Stimulated activated CD4-positive, alpha-beta T cell treated with anti-CD3 and anti-CD28 coated beads, Interleukin-1b, Interleukin-23, amount 100 ng/mL, for 48 hours (primary cell): ENCODE results near the gene PHETA1.
"Not testable (repeated sequence)": the region's sequence is repeated elsewhere in the genome, so short reads cannot be mapped to it uniquely, and the experiment has no call there.

Source experiments
- DNase-seq: peaks from one replicate; pipeline ENCODE4 v3.0.0-alpha.2; 2020

PHETA1 gene

DNA sequence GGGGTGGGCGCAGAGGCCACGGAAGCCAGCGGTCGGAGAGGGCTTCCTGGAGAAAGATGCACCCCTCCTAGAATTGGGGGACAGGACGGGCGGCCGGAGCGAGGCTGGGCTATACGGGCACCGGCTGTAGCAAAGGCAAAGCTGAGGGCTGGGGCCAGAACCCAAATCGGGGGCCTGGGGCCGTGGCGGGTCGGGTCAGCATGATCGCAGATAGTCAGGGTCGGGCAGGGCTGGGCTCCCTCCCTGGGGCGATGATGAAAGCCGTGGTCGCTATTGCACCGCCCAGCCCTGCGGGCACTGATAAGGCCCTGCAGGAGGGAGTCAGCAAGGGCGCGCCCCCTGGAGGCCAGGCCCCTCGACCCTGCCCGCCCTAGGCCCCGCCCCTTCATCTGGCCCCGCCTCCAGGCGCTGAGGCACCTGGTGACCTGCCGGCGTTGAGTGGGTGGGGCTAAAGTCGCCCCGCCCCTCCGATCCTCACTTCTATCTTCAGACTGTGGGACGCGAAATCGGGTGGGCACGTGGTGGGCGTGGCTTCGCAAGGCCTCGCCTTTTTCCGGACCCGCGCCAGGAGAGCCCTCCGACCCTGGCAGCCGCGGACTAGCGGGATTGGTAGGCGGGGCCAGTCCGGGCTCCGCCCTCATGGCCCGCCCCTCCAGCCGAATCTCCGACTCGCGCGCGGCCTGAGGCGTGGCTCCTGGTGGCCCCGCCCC, 36.4 kb upstream of the PHETA1 start:
- DNase-seq, result peak; percentile 99

DNA sequence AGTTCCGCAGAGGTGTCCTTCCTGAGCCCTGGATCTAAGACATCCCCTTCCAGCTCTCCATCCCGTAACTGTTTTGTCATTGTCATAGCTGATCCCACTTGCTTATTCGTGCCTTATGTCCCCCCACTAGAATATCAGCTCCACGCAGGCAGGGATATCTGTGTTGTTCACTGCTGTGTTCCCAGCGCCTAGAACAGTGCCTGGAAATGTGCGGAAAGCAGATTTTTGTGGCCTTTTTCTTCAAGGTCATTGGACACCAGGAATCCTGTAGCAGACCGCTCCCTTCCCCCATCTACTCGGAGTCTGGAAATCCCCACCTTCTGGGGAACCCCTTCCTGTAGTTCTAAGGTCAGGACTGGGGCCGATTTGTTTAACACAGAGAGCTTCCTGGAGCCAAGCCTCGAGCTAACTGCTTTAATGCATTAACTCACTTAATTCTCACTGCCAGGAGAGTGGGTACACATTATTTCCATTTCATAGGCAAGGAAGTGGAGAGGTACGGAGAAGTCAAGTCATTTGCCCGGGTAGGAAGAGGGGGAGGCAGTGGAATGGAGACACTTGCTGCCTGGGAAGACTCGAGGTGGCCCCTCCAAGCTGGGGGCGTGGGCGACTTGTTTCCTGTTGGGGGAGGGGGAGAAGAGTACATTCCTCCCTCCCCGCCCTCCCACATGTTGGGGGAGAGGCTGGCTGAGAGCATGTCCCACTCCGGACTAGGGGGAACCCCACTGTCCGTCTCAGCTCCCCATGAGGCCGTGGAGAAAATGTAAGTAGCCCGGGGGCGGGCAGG, 35.7 kb upstream of the PHETA1 start:
- DNase-seq, result peak; percentile 82

DNA sequence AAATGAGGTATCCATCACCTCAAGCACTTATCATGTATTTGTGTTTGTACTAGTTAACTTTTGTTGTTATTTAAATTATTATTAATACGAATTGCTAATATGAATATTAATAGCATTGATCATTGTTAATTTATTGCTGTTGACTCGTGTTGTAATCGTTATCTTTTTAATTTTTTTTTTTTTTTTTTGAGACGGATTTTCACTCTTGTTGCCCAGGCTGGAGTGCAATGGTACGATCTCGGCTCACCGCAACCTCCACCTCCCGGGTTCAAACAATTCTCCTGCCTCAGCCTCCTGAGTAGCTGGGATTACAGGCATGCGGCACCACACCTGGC, 33.6 kb upstream of the PHETA1 start:
- DNase-seq, result not testable (repeated sequence)

DNA sequence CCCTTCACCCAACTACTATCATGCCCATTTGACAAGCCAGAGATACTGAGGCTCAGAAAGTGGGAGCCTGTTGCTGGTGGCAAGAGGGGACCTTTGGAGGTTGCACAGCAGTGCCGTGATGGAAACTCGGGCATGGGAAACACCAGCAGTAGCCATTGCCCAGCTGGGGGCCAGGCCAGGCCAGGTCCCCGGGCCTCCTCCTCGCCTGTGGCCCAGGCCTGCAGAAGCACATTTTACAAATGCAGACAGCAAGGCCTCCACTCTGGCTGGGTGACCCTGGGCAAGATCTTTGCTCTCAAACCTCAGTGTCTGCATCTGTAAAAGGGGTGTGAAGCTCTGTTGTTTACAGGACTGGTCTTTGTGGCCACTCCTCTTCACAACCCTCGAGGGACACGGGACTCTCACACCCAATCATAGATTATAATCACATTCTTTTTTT, 32.3 kb upstream of the PHETA1 start:
- no peak for DNase-seq

DNA sequence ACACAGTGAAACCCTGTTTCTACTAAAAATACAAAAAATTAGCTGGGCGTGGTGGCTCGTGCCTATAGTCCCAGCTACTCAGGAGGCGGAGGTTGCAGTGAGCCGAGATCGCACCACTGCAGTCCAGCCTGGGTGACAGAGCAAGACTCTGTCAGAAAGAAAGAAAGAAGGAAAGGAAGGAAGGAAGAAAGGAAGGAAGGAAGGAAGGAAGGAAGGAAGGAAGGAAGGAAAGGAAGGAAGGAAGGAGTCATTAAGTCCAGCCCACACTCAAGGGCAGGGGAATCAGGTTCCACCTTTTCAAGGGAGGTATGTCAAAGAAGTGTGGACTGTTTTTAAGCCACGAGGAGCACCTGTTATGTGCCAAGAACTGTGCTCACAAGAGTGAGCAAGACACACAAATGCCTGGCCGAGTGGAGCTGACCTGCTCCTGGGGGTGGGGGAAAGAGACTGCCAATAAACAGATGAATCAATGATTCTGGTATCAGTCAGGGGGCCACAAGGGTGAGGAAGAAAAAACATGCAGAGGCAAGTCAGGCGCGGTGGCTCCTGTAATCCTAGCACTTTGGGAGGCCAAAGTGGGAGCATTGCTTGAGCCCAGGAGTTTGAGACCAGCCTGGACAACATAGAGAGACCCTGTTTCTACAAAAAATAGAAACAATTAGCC, 31.0 kb upstream of the PHETA1 start:
- not testable (repeated sequence) for DNase-seq

DNA sequence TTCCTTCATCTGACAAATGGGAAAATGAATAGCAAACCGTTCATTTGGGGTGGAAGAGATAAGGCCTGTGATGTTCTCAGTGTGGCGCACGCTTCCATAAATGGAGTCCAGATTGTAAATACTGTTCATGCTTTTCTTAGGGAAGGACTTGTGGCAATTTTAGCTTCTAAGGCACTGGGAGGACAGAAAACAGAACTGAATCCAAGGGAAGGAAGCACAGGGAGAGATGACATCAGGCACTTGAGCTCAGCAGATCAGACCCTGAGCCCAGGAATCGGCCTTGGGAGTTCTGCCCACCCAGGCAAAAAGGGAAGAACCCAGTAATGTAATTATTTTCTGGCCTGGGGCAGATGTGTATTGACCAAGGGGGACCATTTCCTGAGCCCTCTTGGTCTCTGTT, 29.6 kb upstream of the PHETA1 start:
- DNase-seq, result no peak

DNA sequence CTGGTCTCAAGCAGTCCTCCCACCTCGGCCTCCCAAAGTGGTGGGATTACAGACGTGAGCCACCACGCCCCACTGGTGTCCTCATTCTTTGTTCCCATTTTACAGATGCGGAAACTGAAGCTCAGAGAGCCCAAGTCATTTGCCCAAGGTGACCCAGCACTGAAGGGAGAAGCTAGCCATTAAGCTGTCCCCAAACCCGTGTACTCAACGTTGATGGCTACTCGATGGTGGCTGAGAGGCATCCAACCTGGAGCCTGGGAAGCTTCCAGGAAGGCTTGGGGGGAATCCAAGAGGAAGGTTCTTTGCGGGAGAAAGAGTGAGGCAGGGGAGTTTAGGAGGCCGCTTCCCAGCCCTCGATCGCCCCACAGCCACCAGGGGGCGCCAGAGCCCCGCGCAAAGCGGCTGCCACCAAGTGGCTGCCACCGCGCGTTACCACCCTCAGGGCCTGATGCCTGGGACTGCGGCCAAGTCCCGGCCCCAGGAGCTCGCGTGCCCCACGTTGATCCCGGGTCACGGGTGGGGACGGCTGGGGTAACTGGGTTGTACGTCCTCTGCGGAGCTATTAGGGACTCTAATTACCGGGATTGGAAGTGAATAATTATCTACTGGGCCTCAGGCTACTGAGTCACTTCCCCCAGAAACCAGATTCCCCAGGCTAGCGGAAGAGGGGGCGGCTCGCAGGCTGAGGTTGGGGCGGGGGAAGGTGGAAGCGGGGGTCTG, 28.0 kb upstream of the PHETA1 start:
- DNase-seq, result peak; percentile 84

DNA sequence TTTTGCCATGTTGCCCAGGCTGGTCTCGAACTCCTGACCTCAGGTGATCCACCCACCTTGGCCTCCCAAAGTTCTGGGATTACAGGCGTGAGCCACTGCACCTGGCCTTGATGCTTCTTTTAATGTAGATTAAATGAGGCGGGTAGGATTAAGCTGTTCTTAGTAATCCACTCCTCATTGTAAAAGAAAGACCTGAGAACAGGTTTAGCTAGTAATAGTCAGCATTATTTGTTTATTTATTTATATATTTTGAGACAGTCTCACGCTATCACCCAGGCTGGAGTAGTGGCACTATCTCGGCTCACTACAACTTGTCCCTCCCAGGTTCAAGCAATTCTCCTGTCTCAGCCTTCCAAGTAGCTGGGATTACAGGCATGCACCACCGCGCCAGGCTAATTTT, 27.4 kb upstream of the PHETA1 start:
- not testable (repeated sequence) for DNase-seq

DNA sequence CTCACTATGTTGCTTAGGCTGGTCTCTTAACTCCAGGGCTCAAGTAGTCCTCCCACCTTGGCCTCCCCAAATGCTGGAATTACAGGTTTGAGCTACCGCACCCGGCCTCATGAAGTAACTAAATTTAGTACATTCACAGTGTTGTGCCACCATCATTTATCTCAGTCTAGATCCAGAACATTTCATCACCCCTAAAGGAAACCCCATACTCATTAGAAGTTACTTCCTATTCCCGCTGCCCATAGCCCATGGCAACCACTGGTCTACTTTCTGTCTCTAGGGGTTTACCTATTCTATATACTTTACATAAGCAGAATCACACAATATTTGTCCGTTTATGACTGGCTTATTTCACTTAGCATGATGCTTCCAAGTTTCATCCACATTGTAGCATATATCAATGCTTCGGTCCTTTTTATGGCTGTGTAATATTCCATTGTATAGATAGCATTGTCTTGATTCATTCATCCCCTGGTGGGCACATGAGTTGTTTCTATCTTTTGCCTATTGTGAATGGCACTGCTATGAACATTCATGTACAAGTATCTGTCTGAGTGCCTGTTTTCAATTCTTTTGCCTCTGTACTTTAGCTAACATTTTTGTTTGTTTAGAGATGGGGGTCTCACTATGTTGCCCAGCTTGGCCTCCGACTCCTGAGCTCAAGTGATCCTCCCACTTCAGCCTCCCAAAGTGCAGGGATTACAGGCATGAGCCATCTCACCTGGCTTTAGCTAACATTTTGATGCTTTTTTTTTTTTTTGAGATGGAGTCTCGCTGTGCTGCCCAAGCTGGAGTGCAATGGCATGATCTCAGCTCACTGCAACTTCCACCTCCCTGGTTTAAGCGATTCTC, 26.7 kb upstream of the PHETA1 start:
- DNase-seq, result no peak

DNA sequence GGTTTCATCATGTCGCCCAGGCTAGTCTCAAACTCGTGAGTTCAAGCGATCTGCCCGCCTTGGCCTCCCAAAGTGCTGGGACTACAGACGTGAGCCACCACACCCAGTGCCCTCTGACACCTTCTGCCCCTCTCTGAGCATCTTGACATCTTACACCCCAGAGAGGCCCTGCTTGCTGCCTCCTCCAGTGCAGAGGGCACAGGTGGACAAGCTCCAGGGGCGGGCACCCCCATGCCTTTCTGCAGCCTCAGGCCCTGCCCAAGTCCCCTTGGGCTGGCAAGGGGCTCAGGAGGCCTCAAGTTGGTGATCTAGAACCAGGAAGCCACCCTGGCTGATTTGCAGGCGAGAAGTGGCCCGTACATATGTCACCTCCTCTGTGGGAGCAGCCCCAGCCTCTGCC, 25.6 kb upstream of the PHETA1 start:
- no peak for DNase-seq

DNA sequence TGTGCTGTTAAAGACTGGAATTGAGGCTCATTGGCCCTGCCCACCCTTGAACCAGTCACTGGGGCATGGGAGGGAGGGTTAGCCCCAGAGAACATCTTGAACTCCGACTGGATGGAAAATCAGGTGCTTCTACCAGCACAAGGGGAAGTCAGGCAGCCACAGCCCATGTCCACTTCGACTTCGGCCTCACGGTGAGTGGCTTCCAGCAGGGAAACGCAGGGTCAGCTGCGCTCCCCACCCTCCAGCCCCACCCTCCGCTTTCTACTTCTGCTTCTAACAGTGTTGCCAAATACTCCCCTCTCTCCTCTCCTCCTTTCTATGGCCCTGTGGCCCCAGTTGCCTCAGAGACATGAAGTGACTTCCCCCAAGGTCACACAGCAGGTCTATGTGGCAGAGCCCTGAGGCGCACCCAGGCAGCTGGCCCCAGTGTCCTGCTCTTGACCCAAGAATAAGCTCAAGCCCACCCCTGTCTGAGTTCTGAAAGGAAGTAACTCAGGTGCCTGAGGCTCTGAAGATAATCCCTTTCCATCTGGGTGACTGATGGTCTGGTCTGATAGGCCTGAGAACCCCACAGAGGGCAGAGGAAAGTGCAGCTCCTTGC, 24.9 kb upstream of the PHETA1 start:
- DNase-seq, result no peak

DNA sequence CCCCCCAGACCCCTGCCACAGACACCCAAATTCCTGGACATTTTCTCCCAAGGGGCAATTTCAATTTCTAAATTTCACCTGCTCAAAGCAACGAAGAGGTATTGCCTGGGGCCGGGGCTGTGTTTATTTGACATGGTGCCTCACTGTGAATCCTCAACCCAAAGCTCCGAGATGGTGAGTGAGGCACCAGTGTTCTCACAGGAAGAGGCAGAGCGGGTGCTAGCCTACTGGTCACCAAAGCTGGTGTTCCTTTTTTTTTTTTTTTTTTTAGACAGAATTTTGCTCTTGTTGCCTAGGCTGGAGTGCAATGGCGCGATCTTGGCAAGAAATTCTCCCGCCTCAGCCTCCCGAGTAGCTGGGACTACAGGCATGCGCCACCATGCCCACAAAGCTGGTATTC, 22.0 kb upstream of the PHETA1 start:
- no peak for DNase-seq

DNA sequence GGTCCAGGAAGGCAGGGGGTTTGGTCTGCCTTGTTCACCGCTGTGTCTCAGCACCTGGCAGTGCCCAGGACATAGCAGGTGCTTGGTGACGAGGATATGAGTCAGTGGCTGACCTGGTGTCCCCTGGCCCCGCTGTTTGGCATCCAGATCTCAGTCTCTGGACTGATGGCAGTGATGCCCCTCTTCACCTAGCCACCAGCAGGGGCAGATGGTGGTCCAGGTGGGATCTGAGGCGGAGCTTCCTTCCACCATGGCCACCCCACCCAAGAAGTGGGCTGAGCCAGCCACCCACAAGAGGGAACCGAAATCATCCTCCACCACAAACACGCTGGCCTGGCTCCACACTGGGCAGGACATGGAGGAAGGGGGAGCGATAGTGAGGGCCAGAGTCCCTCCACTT, 20.7 kb upstream of the PHETA1 start:
- DNase-seq, result no peak

DNA sequence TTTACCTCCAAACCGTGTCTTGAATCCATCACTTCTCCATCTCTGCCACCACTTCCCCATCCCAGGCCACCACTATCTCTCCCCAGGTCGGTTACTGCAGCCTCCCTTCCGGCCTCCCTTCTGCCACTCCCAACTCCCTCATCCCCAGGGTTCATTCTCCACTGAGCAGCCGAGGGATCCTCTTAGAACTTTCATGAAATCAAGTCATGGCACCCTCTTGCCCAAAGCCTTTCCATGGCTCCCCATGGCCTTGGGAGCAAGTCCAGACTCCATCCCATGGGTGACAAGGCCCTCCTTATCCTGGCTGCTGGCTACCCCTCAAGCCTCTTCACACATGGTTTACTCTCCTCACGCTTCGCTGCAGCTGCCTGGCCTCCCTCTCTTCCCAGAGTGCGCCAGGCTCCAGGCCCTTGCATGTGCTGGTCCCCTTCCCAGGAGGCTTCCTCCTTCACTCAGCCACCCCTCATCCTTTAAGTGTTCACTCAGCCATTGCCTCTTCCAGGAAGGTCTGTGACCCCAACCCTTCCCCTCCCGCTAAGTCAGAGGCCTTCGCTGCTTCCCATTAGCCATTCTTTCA, 18.9 kb upstream of the PHETA1 start:
- no peak for DNase-seq

DNA sequence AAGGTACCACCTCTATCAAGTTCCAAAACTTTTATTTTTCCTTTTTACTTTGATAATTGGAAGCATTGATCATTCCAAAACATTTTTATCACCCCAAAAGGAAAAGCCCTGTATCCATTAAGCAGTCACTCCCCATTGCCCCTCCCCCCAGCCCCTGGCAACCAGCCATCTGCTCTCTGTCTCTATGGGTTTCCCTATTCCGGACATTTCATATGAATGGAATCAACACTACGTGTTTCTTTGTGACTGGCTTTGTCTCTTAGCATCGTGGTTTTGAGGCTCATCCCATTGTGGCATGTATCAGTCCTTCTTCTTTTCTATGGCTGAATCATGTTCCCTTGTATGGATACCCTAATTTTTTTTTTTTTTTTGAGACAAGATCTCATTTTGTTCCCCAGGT, 18.0 kb upstream of the PHETA1 start:
- no peak for DNase-seq

DNA sequence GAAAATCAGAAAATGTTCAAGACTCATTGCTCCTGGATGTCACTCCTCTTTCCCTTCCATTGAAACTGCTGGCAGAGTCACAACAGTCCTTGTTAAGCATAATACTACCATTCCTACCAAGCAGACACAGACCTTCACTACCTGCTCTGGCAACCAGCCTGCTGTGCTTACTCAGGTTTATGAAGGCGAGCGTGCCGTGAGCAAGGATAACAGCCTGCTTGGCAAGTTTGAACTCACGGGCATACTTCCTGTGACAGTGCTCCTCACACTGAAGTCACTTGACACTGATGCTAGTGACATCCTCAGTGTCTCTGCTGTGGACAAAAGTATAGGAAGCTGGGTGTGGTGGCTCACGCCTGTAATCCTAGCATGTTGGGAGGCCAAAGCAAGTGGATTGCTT, 15.7 kb upstream of the PHETA1 start:
- no peak for DNase-seq

DNA sequence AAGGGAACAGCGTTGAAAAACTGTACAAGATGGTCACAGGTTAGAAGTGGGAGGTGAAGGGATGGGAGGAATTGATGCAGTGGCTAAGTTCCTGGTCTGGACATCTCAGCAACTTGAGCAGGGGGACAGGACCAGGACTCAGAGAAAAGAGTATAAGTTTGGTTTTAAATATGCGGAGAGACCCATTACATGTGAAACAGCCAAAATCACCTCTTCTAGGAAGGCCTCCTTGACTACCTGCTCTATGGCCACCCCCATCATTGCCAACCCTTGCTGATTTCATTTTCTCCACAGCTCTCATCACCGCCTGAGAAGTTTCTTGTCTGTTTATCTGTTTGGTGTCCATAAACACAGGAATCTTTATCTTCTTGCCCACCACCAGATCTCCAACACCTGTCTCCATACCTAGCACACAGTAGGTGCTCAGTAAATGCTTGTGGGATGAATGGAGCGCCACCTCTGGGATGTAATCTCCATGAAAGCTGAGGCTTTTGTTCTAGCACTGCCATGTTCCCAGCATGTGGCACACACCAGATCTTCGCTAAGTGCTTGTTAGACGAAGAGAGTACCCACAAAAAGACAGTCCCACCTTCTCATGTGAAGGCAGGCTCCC, 11.2 kb upstream of the PHETA1 start:
- DNase-seq, result no peak

DNA sequence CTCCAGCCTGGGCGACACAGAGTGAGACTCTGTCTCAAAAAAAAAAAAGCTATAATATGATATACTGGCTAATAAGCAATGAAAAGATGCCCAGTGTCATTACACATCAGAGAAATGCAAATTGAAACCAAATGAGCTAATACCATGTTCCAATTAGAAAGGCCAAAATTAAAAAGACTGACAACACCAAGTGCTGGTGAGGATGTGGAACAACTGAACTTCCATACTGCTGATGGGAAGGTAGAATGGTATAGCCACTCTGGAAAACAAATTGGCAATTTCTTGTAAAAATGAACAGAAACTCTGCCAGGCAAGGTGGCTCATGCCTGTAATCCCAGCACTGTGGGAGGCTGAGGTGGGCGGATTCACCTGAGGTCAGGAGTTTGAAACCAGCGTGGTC, 8.5 kb upstream of the PHETA1 start:
- DNase-seq, result no peak

DNA sequence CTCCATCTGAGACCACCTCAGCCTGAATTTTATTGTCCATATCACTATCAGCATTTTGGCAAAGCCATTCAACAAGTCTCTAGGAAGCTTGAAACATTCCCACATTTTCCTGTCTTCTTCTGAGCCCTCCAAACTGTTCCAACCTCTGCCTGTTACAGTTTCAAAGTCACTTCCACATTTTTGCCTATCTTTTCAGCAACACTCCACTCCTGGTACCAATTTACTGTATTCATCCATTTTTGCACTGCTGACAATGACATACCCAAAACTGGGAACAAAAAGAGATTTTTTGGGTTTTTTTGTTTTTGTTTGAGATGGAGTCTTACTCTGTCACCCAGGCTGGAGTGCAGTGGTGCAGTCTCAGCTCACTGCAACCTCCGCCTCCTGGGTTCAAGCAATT, 4.3 kb upstream of the PHETA1 start:
- DNase-seq, result not testable (repeated sequence)

DNA sequence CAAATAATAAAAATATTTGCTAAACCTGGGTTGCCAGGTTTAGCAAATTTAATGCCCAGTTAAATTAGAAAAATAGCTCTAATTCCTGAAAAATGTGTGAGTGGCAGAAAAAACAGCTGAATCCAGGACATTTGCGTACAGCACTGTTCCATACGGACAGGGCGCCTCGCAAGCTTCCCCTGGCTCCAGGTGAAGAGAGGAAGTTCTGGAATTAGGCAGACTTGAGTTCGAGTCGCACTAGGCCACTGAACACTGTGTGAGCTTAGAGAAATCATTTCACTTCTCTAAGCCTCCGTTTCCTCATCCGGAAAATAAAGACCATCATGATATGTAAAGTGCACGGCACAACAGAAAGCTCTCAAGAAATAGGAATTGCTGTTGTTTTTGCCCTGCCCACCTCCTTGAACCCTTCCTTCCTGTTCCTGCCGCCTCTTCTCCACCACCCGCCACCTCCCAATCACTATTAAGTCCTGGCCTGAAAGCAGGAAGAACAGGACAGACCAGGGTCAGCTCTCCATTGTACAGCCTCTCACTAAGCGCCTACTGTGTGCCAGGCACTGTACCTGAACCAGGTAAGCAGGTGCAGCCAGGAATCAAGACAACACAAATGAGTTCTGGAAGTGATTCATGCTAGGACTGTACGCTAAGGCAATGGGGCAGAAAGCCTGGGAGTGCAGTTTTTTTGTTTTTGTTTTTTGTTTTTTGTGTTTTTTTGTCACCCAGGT, 763 bp upstream of the PHETA1 start:
- no peak for DNase-seq
